MM.1S (cell line): Measurements from ENCODE around the gene FGFR4.

ENCODE experiments used
- CTCF ChIP-seq: fragments of 300-600 bp; sonication (generic); IDR thresholded peaks from 2 replicates; pipeline ENCODE4 v1.5.1; 2016; ENCODE audit warnings: antibody characterized with exemption, low read length, mixed read lengths
- EZH2 ChIP-seq: fragments of 300-600 bp; sonication (generic); optimal IDR thresholded peaks from 2 replicates; pipeline ENCODE3; 2017; ENCODE audit warnings: low read depth, mild to moderate bottlenecking, antibody characterized with exemption, low read length, mixed read lengths

- TF ChIP-seq CTCF, result no peak
- TF ChIP-seq EZH2, result no peak
Observed at GRCh38 chr5:177077335-177077734, 9.4 kb upstream of the FGFR4 start.
